Astrocyte (in vitro differentiated cells and primary cell): ENCODE results near the gene EBPL. TPM values are rescaled to one million over a fixed set of nuclear protein-coding genes. Genes with fewer than 3 reads are reported as not detected.

Experiments
- DNase-seq: peaks from one replicate; pipeline ENCODE4 v3.0.0-alpha.2; 2010; ENCODE audit warnings: low read depth
- FAIRE-seq: peaks from 2 replicates; lab custom pipeline; 2011; peaks lifted over from hg19 to GRCh38; lab: Jason Lieb, UNC
- H2AFZ ChIP-seq: 2 replicates; pipeline ENCODE4 v1.6.0; 2012; ENCODE audit warnings: low read depth, low read length, inconsistent platforms
- H3K27ac ChIP-seq: 2 replicates; pipeline ENCODE4 v1.5.1; 2011; ENCODE audit warnings: low read depth, low read length, inconsistent platforms
- H3K27me3 ChIP-seq: 2 replicates; pipeline ENCODE4 v1.6.0; 2011; ENCODE audit warnings: low read length, inconsistent platforms; ENCODE audit not compliant: insufficient read depth
- H3K36me3 ChIP-seq: 2 replicates; pipeline ENCODE4 v1.5.1; 2011; ENCODE audit warnings: low read length, inconsistent platforms; ENCODE audit not compliant: insufficient read depth
- H3K4me1 ChIP-seq: 2 replicates; pipeline ENCODE4 v1.5.1; 2011; ENCODE audit warnings: low read length, inconsistent platforms; ENCODE audit not compliant: insufficient read depth
- H3K4me2 ChIP-seq: 2 replicates; pipeline ENCODE4 v1.6.0; 2012; ENCODE audit warnings: low read length, inconsistent platforms
- H3K4me3 ChIP-seq: 2 replicates; pipeline ENCODE4 v1.5.1; 2011; ENCODE audit warnings: low read depth, mild to moderate bottlenecking, low read length, inconsistent platforms; ENCODE audit not compliant: insufficient read depth
- H3K79me2 ChIP-seq: 2 replicates; pipeline ENCODE4 v1.6.0; 2012; ENCODE audit warnings: mild to moderate bottlenecking, low read length, inconsistent platforms; ENCODE audit not compliant: insufficient read depth
- H3K9ac ChIP-seq: 2 replicates; pipeline ENCODE4 v1.6.0; 2012; ENCODE audit warnings: mild to moderate bottlenecking, low read length, inconsistent platforms
- H3K9me3 ChIP-seq: 2 replicates; pipeline ENCODE4 v1.5.1; 2012; ENCODE audit warnings: low read depth, mild to moderate bottlenecking, low read length, inconsistent platforms; ENCODE audit not compliant: insufficient read depth
- H4K20me1 ChIP-seq: 2 replicates; pipeline ENCODE4 v1.6.0; 2012; ENCODE audit warnings: low read length, inconsistent platforms; ENCODE audit not compliant: insufficient read depth
- H3K27ac Mint-ChIP-seq: one replicate; pipeline ENCODE4 v1.8.0; 2021; ENCODE audit warnings: mild to moderate bottlenecking, mixed read lengths; ENCODE audit not compliant: unreplicated experiment
- H3K27me3 Mint-ChIP-seq: one replicate; pipeline ENCODE4 v1.8.0; 2021; ENCODE audit warnings: low read depth, mixed read lengths; ENCODE audit not compliant: unreplicated experiment
- H3K36me3 Mint-ChIP-seq: one replicate; pipeline ENCODE4 v1.8.0; 2021; ENCODE audit warnings: low read depth, mixed read lengths; ENCODE audit not compliant: unreplicated experiment
- H3K4me1 Mint-ChIP-seq: one replicate; pipeline ENCODE4 v1.8.0; 2021; ENCODE audit warnings: low read depth, mixed read lengths; ENCODE audit not compliant: unreplicated experiment
- H3K4me3 Mint-ChIP-seq: one replicate; pipeline ENCODE4 v1.8.0; 2021; ENCODE audit warnings: mild to moderate bottlenecking, moderate library complexity, mixed read lengths; ENCODE audit not compliant: unreplicated experiment
- H3K9me3 Mint-ChIP-seq: one replicate; pipeline ENCODE4 v1.8.0; 2021; ENCODE audit warnings: mild to moderate bottlenecking, mixed read lengths; ENCODE audit not compliant: unreplicated experiment
- CTCF ChIP-seq: IDR thresholded peaks from 2 replicates; pipeline ENCODE4 v1.5.1; 2011; ENCODE audit warnings: low read depth, mild to moderate bottlenecking, inconsistent platforms, low read length, moderate library complexity; ENCODE audit not compliant: insufficient read depth
- EZH2 ChIP-seq: IDR thresholded peaks from 2 replicates; pipeline ENCODE4 v1.6.1; 2012; ENCODE audit warnings: mild to moderate bottlenecking, low read length, inconsistent platforms; ENCODE audit not compliant: insufficient read depth
- total RNA-seq: library from RNA; stranded (reverse); gene quantifications from 2 replicates; pipeline ENCODE4 v1.2.1, GENCODE V29; 2021

Gene EBPL
- total RNA-seq, 1 donor from 2014 or later, result 62.1 TPM

- DNase-seq (no peak), FAIRE-seq (no peak)
- Histone ChIP-seq H3K27ac (no peak overlapping the region), H4K20me1 (no peaks in the 10 kb centered on the region), H3K79me2 (no peaks in the 10 kb centered on the region), H3K4me1 (peaks cover 14% of the 10 kb centered on the region), H2AFZ (no peak overlapping the region), H3K4me2 (peak overlapping the region; percentile 32), H3K36me3 (no peaks in the 10 kb centered on the region), H3K4me3 (no peak overlapping the region), H3K9me3 (no peaks in the 10 kb centered on the region), H3K27me3 (no peaks in the 10 kb centered on the region), H3K9ac (no peak overlapping the region)
- no peaks in the 10 kb centered on the region for H3K9me3 Mint-ChIP-seq
- H3K36me3 Mint-ChIP-seq, result no peaks in the 10 kb centered on the region
- H3K4me3 Mint-ChIP-seq, result no peak overlapping the region
- H3K27me3 Mint-ChIP-seq, result no peaks in the 10 kb centered on the region
- peak overlapping the region; percentile 42 for H3K27ac Mint-ChIP-seq
- peaks cover 12% of the 10 kb centered on the region for H3K4me1 Mint-ChIP-seq
- TF ChIP-seq CTCF, result no peak
- no peak for TF ChIP-seq EZH2
These were observed 61.9 kb downstream of the EBPL start for GRCh38 chr13:49629196-49629938.

GRCh38 chr13:49627831-49628652, 63.2 kb downstream of the EBPL start, which contains the start of gene ARL11:
TSS of gene ARL11 (plus strand) at chr13:49628507. CDS start at chr13:49630448, 1,941 bp downstream.
- peaks cover 12% of the 10 kb centered on the region for H3K4me1 Mint-ChIP-seq
- peaks cover 14% of the 10 kb centered on the region for H3K4me1 ChIP-seq
- FAIRE-seq, result no peak

More at GRCh38 chr13:49627831-49628652, 63.2 kb downstream of the EBPL start, which contains the start of gene ARL11:
- Mint-ChIP-seq H3K9me3 (no peaks in the 10 kb centered on the region), H3K27ac (no peak within 1 kb of the TSS), H3K36me3 (no peaks in the 10 kb centered on the region), H3K4me3 (no peak within 1 kb of the TSS), H3K27me3 (peaks cover 3% of the 10 kb centered on the region)
- H2AFZ ChIP-seq, result peak within 1 kb of the TSS; percentile 40
- H3K36me3 ChIP-seq, result no peaks in the 10 kb centered on the region
- no peak within 1 kb of the TSS for H3K4me2 ChIP-seq
- H3K27ac ChIP-seq, result no peak within 1 kb of the TSS
- no peaks in the 10 kb centered on the region for H3K27me3 ChIP-seq
- no peaks in the 10 kb centered on the region for H3K79me2 ChIP-seq
- H3K9me3 ChIP-seq, result no peaks in the 10 kb centered on the region
- no peak for DNase-seq
- TF ChIP-seq EZH2 (no peak), CTCF (no peak)
- no peak within 1 kb of the TSS for H3K9ac ChIP-seq
- H4K20me1 ChIP-seq, result no peaks in the 10 kb centered on the region
- H3K4me3 ChIP-seq, result no peak within 1 kb of the TSS
